ENCODE results near the gene MYO15B. TPM values are rescaled to one million over a fixed set of nuclear protein-coding genes. Genes with fewer than 3 reads are reported as not detected.

The MYO15B gene
- total and polyA plus RNA-seq, 2 donors (not counting 1 experiment from before 2014, with no cell fraction given) = 452 to 1,019 TPM

DNA sequence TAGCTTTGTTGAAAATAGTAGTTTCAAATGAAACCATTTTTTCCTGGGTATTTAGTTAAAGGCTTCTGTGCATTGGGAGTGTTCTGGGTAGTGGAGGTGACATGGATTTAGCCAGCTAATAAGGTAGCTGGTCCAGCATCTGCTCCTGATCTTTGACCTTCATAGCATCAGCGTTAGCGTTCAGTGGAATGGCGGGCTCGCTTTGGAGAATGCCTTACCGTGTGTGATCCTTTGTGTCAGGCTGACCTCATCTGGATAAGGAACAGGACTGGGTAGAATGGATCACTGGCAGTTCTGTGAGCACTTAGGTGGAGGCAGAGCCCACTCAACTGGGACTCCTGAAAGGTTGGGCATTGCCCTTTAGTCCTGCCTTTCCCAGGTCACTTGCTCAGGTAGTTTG, 83.3 kb downstream of the MYO15B start:
- Histone ChIP-seq H3K4me1 (ENCODE audit: control insufficient read depth in 2 of 2, insufficient read depth in 2 of 2, low read length in 2 of 2) (peaks cover 17 to 23% of the 10 kb centered on the region in 2 donors), H3K9me3 (ENCODE audit: control extremely low read depth in 1 of 3, control insufficient read depth in 2 of 3, insufficient read depth in 1 of 3, low read length in 2 of 3) (no peaks in the 10 kb centered on the region), H2AFZ (ENCODE audit: insufficient read depth, low read depth, low read length, poor library complexity, severe bottlenecking) (no peak overlapping the region), H3K36me3 (replicated peaks in 1 of 2; ENCODE audit: control extremely low read depth in 1 of 2, control insufficient read depth in 1 of 2, extremely low read depth in 1 of 2, insufficient read depth in 2 of 2, low read length in 1 of 2) (peaks cover 16 to 54% of the 10 kb centered on the region in 2 experiments), H3K27me3 (replicated peaks in 1 of 4; ENCODE audit: control extremely low read depth in 1 of 4, control insufficient read depth in 3 of 4, insufficient read depth in 4 of 4, low read length in 3 of 4) (no peaks in the 10 kb centered on the region), H3K27ac (ENCODE audit: low read length in 2 of 2) (no peak overlapping the region), H3K79me2 (ENCODE audit: control insufficient read depth, insufficient read depth, low read length) (peaks cover 82% of the 10 kb centered on the region), H3K4me2 (replicated peaks; ENCODE audit: low read depth, low read length, poor library complexity, severe bottlenecking) (no peak overlapping the region), H3K9ac (ENCODE audit: low read length) (no peak overlapping the region), H4K20me1 (ENCODE audit: control insufficient read depth, insufficient read depth, low read length, poor library complexity, severe bottlenecking) (peaks cover 31% of the 10 kb centered on the region), H3K4me3 (ENCODE audit: control extremely low read depth in 1 of 5, extremely low read depth in 1 of 5, insufficient read depth in 1 of 5, low read depth in 2 of 5, low read length in 4 of 5) (no peak overlapping the region)
- no peak for ATAC-seq (ENCODE audit: low read depth)
- no peaks in the 10 kb centered on the region for H3K9me3 Mint-ChIP-seq (ENCODE audit: insufficient read depth)
- H3K27ac Mint-ChIP-seq = no peak overlapping the region
- CTCF ChIA-PET = interaction anchor here (1.4 to 10.1 kb wide), 4 partner anchors 37 to 95 kb away, joined by 4 to 144 read pairs (median 24); partner anchors contain the start of genes GALK1 and SMIM5
- no peaks in the 10 kb centered on the region for H3K27me3 Mint-ChIP-seq
- DNase-seq = no peak
- H3K4me1 Mint-ChIP-seq = peaks cover 19% of the 10 kb centered on the region
- intact Hi-C loops (cut with micrococcal nuclease) = no loop called here
- TF ChIP-seq EZH2 (IDR thresholded peaks at IDR 0.05; ENCODE audit: borderline replicate concordance, insufficient read depth, low read depth, low read length, poor library complexity, severe bottlenecking) = no peak
- TF ChIP-seq, protein P1, sequence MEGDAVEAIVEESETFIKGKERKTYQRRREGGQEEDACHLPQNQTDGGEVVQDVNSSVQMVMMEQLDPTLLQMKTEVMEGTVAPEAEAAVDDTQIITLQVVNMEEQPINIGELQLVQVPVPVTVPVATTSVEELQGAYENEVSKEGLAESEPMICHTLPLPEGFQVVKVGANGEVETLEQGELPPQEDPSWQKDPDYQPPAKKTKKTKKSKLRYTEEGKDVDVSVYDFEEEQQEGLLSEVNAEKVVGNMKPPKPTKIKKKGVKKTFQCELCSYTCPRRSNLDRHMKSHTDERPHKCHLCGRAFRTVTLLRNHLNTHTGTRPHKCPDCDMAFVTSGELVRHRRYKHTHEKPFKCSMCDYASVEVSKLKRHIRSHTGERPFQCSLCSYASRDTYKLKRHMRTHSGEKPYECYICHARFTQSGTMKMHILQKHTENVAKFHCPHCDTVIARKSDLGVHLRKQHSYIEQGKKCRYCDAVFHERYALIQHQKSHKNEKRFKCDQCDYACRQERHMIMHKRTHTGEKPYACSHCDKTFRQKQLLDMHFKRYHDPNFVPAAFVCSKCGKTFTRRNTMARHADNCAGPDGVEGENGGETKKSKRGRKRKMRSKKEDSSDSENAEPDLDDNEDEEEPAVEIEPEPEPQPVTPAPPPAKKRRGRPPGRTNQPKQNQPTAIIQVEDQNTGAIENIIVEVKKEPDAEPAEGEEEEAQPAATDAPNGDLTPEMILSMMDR (IDR thresholded peaks at IDR 0.05) = no peak
- no peak overlapping the region for H3K4me3 Mint-ChIP-seq
- WGBS (ENCODE audit: insufficient coverage) = 97% methylated on average over 5 of the region's 5 CpGs
- POLR2A ChIA-PET = interaction anchor here (0.7 kb wide), 1 partner anchor 959 kb away, joined by 3 read pairs; no protein-coding TSS in a partner anchor

DNA sequence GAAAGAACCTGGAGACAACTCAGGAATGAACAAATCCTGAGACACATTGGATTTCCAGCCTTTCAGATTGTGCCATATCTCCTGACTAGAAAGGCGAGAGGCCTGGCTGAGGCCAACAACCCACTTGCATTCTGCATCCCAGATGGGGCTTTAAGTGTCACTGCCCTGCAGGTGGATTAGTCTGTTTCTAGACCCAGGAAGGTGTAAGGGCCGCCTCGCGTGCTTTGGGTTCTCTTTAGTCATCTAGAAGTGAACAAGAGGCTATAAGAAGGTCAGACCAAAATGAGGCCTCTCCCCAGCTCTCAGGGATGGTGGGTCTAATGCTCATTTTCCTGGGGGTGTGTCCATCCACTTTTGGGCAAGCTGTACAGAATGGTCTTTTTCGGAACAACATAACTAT, 84.4 kb downstream of the MYO15B start:
- no peak overlapping the region for H2AFZ ChIP-seq (ENCODE audit: insufficient read depth, low read depth, low read length, poor library complexity, severe bottlenecking)
- WGBS (ENCODE audit: insufficient coverage) = 100% methylated on average over 4 of the region's 5 CpGs
- no peaks in the 10 kb centered on the region for H3K9me3 ChIP-seq (ENCODE audit: control extremely low read depth in 1 of 3, control insufficient read depth in 2 of 3, insufficient read depth in 1 of 3, low read length in 2 of 3)
- no peak overlapping the region for H3K27ac Mint-ChIP-seq
- H4K20me1 ChIP-seq (ENCODE audit: control insufficient read depth, insufficient read depth, low read length, poor library complexity, severe bottlenecking) = peaks cover 31% of the 10 kb centered on the region
- H3K9me3 Mint-ChIP-seq (ENCODE audit: insufficient read depth) = no peaks in the 10 kb centered on the region
- no peak overlapping the region for H3K4me3 ChIP-seq (ENCODE audit: control extremely low read depth in 1 of 5, extremely low read depth in 1 of 5, insufficient read depth in 1 of 5, low read depth in 2 of 5, low read length in 4 of 5)
- no peaks in the 10 kb centered on the region for H3K27me3 Mint-ChIP-seq
- no peak overlapping the region for H3K4me3 Mint-ChIP-seq
- TF ChIP-seq, protein P1 (IDR thresholded peaks at IDR 0.05) = no peak
- H3K9ac ChIP-seq (ENCODE audit: low read length) = no peak overlapping the region
- H3K4me2 ChIP-seq (replicated peaks; ENCODE audit: low read depth, low read length, poor library complexity, severe bottlenecking) = no peak overlapping the region
- ChIA-PET CTCF (interaction anchor here (0.8 to 10.1 kb wide), 7 partner anchors 10 to 93 kb away, joined by 3 to 144 read pairs (median 3); partner anchors contain the start of genes GALK1 and SMIM5), POLR2A (interaction anchor here (0.5 kb wide), 1 partner anchor 182 kb away, joined by 5 read pairs; no protein-coding TSS in a partner anchor)
- no peak for ATAC-seq (ENCODE audit: low read depth)
- peaks cover 20 to 54% of the 10 kb centered on the region in 2 experiments for H3K36me3 ChIP-seq (replicated peaks in 1 of 2; ENCODE audit: control extremely low read depth in 1 of 2, control insufficient read depth in 1 of 2, extremely low read depth in 1 of 2, insufficient read depth in 2 of 2, low read length in 1 of 2)
- DNase-seq = no peak
- intact Hi-C loops (cut with micrococcal nuclease) = no loop called here
- peaks cover 9 to 13% of the 10 kb centered on the region in 2 donors for H3K4me1 ChIP-seq (ENCODE audit: control insufficient read depth in 2 of 2, insufficient read depth in 2 of 2, low read length in 2 of 2)
- no peaks in the 10 kb centered on the region for H3K27me3 ChIP-seq (replicated peaks in 1 of 4; ENCODE audit: control extremely low read depth in 1 of 4, control insufficient read depth in 3 of 4, insufficient read depth in 4 of 4, low read length in 3 of 4)
- no peak overlapping the region for H3K27ac ChIP-seq (ENCODE audit: low read length in 2 of 2)
- peaks cover 80% of the 10 kb centered on the region for H3K79me2 ChIP-seq (ENCODE audit: control insufficient read depth, insufficient read depth, low read length)
- peaks cover 17% of the 10 kb centered on the region for H3K4me1 Mint-ChIP-seq
